BJ (cell line): Measurements from ENCODE around the gene INSR. TPM values are rescaled to one million over a fixed set of nuclear protein-coding genes. Genes with fewer than 3 reads are reported as not detected.

Experiments used
- CTCF ChIA-PET: fragments of 350-600 bp; formaldehyde crosslinking; extraction: SDS; loops from one replicate; lab custom pipeline; 2021; ENCODE audit warnings: antibody characterized with exemption, inconsistent platforms; lab: Yijun Ruan, JAX
- POLR2A ChIA-PET: fragments of 300-600 bp; sonication (Branson Sonifier 250); formaldehyde crosslinking; extraction: SDS; loops from one replicate; lab custom pipeline; 2021; ENCODE audit warnings: antibody characterized with exemption; lab: Charles Lee
- DNase-seq: peaks from one replicate; pipeline ENCODE4 v3.0.0-alpha.2; 2011; ENCODE audit warnings: low read depth
- H3K27me3 ChIP-seq: 2 replicates; pipeline ENCODE4 v1.6.0; 2011; ENCODE audit warnings: low read length; ENCODE audit not compliant: control insufficient read depth, insufficient read depth
- H3K36me3 ChIP-seq: 2 replicates; pipeline ENCODE4 v1.5.1; 2011; ENCODE audit warnings: low read length; ENCODE audit not compliant: control insufficient read depth, insufficient read depth
- H3K4me3 ChIP-seq: 2 replicates; pipeline ENCODE4 v1.5.1; 2011; ENCODE audit warnings: low read depth, mild to moderate bottlenecking, control low read depth, low read length
- polyA plus RNA-seq: library from polyadenylated mRNA; depleted of rRNA; stranded (reverse); fragments of >200 nt; gene quantifications from 2 replicates; pipeline ENCODE4 v1.2.3, GENCODE V29; 2011
- TF ChIP-seq, protein P1 (sequence below): IDR thresholded peaks from 2 replicates; pipeline ENCODE4 v1.5.1; 2011; ENCODE audit warnings: low read depth, mild to moderate bottlenecking, control low read depth, inconsistent platforms, low read length, moderate library complexity; ENCODE audit not compliant: insufficient read depth

The INSR gene
- polyA plus RNA-seq, 1 experiment = 5.7 TPM

DNA sequence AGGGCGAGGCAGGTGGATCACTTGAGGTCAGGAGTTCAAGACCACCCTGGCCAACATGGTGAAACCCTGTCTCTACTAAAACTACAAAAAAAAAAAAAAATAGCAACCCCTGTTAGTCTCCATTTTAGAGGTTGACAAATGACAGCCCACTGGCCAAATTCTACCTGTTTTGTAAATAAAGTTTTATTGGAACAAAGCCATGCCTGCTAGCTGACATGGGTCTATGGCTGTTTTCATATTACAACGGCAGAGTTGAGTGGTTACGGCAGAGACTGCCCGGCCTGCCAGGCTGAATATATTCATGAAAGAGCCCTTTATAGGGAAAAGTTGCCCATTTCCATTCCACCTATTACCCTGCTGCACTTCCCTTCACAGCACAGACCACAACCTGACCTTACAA is 121.4 kb downstream of the INSR start:
- TF ChIP-seq, protein P1, sequence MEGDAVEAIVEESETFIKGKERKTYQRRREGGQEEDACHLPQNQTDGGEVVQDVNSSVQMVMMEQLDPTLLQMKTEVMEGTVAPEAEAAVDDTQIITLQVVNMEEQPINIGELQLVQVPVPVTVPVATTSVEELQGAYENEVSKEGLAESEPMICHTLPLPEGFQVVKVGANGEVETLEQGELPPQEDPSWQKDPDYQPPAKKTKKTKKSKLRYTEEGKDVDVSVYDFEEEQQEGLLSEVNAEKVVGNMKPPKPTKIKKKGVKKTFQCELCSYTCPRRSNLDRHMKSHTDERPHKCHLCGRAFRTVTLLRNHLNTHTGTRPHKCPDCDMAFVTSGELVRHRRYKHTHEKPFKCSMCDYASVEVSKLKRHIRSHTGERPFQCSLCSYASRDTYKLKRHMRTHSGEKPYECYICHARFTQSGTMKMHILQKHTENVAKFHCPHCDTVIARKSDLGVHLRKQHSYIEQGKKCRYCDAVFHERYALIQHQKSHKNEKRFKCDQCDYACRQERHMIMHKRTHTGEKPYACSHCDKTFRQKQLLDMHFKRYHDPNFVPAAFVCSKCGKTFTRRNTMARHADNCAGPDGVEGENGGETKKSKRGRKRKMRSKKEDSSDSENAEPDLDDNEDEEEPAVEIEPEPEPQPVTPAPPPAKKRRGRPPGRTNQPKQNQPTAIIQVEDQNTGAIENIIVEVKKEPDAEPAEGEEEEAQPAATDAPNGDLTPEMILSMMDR = no peak
- peaks cover 8% of the 10 kb centered on the region for H3K36me3 ChIP-seq
- DNase-seq = no peak
- POLR2A ChIA-PET = no interaction called here
- CTCF ChIA-PET = no interaction called here
- H3K27me3 ChIP-seq = no peaks in the 10 kb centered on the region
- H3K4me3 ChIP-seq = no peak overlapping the region

DNA sequence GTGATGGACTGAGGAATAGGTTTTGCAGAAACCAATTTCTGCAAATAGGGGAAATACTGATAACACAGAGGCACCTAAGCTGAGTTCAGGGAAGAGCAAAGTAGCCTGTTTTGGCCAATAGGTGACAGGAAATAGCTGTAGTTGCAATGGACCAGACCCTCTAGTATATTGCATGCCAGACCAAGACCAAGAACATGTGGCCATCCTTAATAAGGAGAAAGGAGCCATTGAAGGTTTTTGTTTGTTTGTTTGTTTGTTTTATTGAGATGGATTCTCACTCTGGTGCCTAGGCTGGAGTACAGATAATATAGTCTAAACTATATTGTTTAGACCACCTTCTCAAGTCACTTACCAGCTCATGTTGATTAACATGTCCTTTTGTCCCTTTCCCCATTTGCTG is 123.2 kb downstream of the INSR start:
- ChIA-PET CTCF (interaction anchor here (0.9 to 1.0 kb wide), 2 partner anchors 22 kb away, joined by 3 read pairs; no protein-coding TSS in a partner anchor), POLR2A (no interaction called here)

DNA sequence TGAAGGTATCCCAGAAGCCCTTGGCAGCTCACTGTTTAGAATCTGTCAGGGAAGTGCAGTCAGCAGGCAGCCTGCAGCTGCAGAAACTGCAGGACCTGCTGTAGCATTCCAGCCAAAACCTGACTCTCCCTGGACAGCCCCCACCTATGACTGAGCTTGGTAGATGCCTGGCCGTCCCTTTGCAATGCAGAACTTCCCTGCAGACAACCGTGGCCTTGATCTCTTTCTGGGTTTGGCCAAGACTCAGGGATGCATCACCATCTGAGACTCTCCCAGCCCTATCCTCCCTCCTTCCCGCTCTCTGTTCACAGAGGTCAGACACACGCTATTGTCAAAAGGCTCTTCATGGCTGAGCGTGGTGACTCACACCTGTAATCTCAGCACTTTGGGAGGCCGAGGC is 125.3 kb downstream of the INSR start:
- CTCF ChIA-PET = no interaction called here
- TF ChIP-seq, protein P1 = no peak
- POLR2A ChIA-PET = no interaction called here
- Histone ChIP-seq H3K36me3 (peaks cover 8% of the 10 kb centered on the region), H3K27me3 (no peaks in the 10 kb centered on the region), H3K4me3 (no peak overlapping the region)
- DNase-seq = no peak

More for the DNA sequence above, 123.2 kb downstream of the INSR start:
- Histone ChIP-seq H3K36me3 (peaks cover 8% of the 10 kb centered on the region), H3K27me3 (no peaks in the 10 kb centered on the region), H3K4me3 (no peak overlapping the region)
- DNase-seq = no peak
- TF ChIP-seq, protein P1 = no peak

DNA sequence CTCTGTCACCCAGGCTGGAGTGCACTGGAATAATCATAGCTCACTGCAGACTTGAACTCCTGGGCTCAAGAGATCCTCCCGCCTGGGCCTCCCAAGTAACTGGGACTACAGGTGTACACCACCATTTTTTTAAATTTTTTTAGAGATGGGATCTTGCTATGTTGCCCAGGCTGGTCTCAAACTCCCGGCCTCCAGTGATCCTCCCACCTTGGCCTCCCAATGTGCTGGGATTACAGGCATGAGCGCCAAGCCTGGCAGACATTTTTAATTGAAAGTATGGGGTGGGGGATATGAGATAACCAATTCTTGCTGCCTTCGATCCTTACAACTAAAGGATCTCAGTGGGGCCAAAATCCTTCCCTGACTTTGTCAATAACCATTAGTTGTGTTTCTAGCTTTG is 132.9 kb downstream of the INSR start:
- ChIA-PET CTCF (no interaction called here), POLR2A (no interaction called here)
- Histone ChIP-seq H3K4me3 (no peak overlapping the region), H3K36me3 (peaks cover 2% of the 10 kb centered on the region), H3K27me3 (no peaks in the 10 kb centered on the region)
- TF ChIP-seq, protein P1 = no peak
- DNase-seq = no peak

DNA sequence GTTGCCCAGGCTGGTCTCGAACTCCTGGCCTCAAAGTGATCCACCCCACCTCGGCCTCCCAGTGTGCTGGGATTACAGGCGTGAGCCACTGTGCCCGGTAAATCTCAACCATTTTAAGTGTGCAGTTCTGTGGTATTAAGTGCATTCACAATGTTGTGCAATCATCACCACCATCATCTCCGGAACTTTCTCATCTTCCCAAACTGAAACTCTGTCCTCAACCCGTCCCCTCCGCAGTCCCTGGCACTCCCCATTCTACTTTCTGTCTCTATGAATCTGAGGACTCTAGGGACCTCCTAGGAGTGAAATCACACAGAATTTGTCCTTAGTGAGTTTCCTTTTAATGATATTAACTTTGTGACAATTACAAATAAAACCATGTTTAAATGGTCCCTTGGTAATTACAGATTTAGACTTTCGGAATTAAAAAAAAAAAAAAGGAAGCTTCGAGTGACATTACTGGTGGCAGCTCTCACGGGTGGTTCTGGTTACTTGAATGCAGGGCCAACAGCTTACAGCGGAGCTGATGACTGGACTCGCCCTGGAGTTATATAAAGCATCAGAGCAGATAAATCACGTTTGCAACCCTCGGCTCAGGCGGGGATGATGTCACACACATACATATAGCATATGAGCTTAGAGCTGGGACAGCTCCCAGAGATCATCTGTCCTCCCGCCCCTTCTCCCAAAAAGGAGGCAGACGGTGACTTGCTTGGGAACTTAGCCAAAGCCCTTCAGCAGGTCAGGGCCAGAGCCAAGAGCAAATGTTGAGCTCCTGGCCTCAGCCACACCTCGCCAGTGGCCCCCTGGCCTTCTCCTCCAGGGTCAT is 134.9 kb downstream of the INSR start:
- H3K27me3 ChIP-seq = no peaks in the 10 kb centered on the region
- no peak for DNase-seq
- POLR2A ChIA-PET = no interaction called here
- peaks cover 2% of the 10 kb centered on the region for H3K36me3 ChIP-seq
- no peak overlapping the region for H3K4me3 ChIP-seq
- TF ChIP-seq, protein P1 = no peak
- CTCF ChIA-PET = interaction anchor here (0.9 kb wide), 1 partner anchor 11 kb away, joined by 5 read pairs; no protein-coding TSS in a partner anchor
